GM03348 (cell line): Measurements from ENCODE around the gene HOXA13.
A peak's percentile ranks its signal among the peaks of the same experiment; 100 is the strongest.

Source experiments
- DNase-seq: peaks from one replicate; pipeline ENCODE4 v3.0.0; 2012; ENCODE audit warnings: low spot score

Gene HOXA13

GRCh38 chr7:27207348-27207985 lies 7.6 kb upstream of the HOXA13 start:
- DNase-seq = no peak

- DNase-seq = no peak
These were observed 5.7 kb upstream of the HOXA13 start for GRCh38 chr7:27205325-27206280.

GRCh38 chr7:27204851-27205322 lies 5.0 kb upstream of the HOXA13 start:
- peak; percentile 44 for DNase-seq

GRCh38 chr7:27203964-27204594 lies 4.2 kb upstream of the HOXA13 start:
- no peak for DNase-seq

GRCh38 chr7:27203365-27203953 lies 3.6 kb upstream of the HOXA13 start:
- no peak for DNase-seq

GRCh38 chr7:27202862-27203134 lies 2.9 kb upstream of the HOXA13 start:
- DNase-seq = no peak

- no peak for DNase-seq
These were observed 2.3 kb upstream of the HOXA13 start for GRCh38 chr7:27202018-27202861.

GRCh38 chr7:27201580-27202017 lies 1.7 kb upstream of the HOXA13 start:
- no peak for DNase-seq

GRCh38 chr7:27200761-27201579 lies 1.1 kb upstream of the HOXA13 start:
- DNase-seq = no peak

GRCh38 chr7:27198871-27199801 lies 755 bp downstream of the HOXA13 start:
- DNase-seq = peak; percentile 45

GRCh38 chr7:27198138-27198841 lies 1.6 kb downstream of the HOXA13 start:
- no peak for DNase-seq

GRCh38 chr7:27197137-27198042 lies 2.5 kb downstream of the HOXA13 start:
- DNase-seq = no peak

- peak; percentile 70 for DNase-seq
These were observed 3.6 kb downstream of the HOXA13 start for GRCh38 chr7:27196287-27196767.

GRCh38 chr7:27194686-27195379 lies 5.1 kb downstream of the HOXA13 start:
- no peak for DNase-seq

GRCh38 chr7:27194002-27194352 lies 5.9 kb downstream of the HOXA13 start:
- no peak for DNase-seq

- DNase-seq = no peak
These were observed 6.4 kb downstream of the HOXA13 start for GRCh38 chr7:27193335-27194001.
